Liver (tissue), 3 donors: Measurements from ENCODE around the gene PPP4R3C.

Experiments
- EGR1 ChIP-seq, 2 donors: IDR thresholded peaks; 2 replicates each; pipeline ENCODE4 v1.6.1; 2016 to 2018; ENCODE audit warnings: antibody characterized with exemption in 2 of 2, low read depth in 2 of 2
- FOXA1 ChIP-seq: IDR thresholded peaks from 2 replicates; pipeline ENCODE4 v1.6.1; 2016; ENCODE audit warnings: antibody characterized with exemption
- GABPA ChIP-seq, 2 donors: IDR thresholded peaks in 1 of 2; conservative IDR thresholded peaks in 1 of 2; 2 replicates each; pipeline ENCODE4 v1.6.1; 2016; ENCODE audit warnings: antibody characterized with exemption in 2 of 2, mild to moderate bottlenecking in 1 of 2, moderate library complexity in 1 of 2
- JUND ChIP-seq, 2 donors: IDR thresholded peaks; 2 replicates each; pipeline ENCODE4 v1.6.1; 2016; ENCODE audit warnings: antibody characterized with exemption in 2 of 2
- RAD21 ChIP-seq, 2 donors: IDR thresholded peaks; 2 replicates each; pipeline ENCODE4 v1.6.1; 2016; ENCODE audit warnings: antibody characterized with exemption in 2 of 2, mild to moderate bottlenecking in 2 of 2
- TAF1 ChIP-seq: conservative IDR thresholded peaks from 2 replicates; pipeline ENCODE4 v1.6.1; 2016; ENCODE audit warnings: antibody characterized with exemption, mild to moderate bottlenecking
- YY1 ChIP-seq: IDR thresholded peaks from 2 replicates; pipeline ENCODE4 v1.6.1; 2016; ENCODE audit warnings: antibody characterized with exemption, mild to moderate bottlenecking
- TF ChIP-seq, protein P1 (sequence below): fragments of 150-350 bp; IDR thresholded peaks from 2 replicates; pipeline ENCODE4 v1.5.1; 2017; ENCODE audit warnings: improper control_type of control experiment, low read depth, low read length; ENCODE audit not compliant: missing input control
- TF ChIP-seq, protein P2 (sequence below): IDR thresholded peaks from 2 replicates; pipeline ENCODE4 v1.6.1; 2016; ENCODE audit warnings: antibody characterized with exemption
- TF ChIP-seq, protein P3 (sequence below): IDR thresholded peaks from 2 replicates; pipeline ENCODE4 v1.6.1; 2016; ENCODE audit warnings: antibody characterized with exemption, mild to moderate bottlenecking
- TF ChIP-seq, protein P4 (sequence below): IDR thresholded peaks from 2 replicates; pipeline ENCODE4 v1.6.1; 2016; ENCODE audit warnings: antibody characterized with exemption
- TF ChIP-seq, protein P5 (sequence below): IDR thresholded peaks from 2 replicates; pipeline ENCODE4 v1.6.1; 2016; ENCODE audit warnings: antibody characterized with exemption
- donor health status: healthy.
- donor health status: healthy.

DNA sequence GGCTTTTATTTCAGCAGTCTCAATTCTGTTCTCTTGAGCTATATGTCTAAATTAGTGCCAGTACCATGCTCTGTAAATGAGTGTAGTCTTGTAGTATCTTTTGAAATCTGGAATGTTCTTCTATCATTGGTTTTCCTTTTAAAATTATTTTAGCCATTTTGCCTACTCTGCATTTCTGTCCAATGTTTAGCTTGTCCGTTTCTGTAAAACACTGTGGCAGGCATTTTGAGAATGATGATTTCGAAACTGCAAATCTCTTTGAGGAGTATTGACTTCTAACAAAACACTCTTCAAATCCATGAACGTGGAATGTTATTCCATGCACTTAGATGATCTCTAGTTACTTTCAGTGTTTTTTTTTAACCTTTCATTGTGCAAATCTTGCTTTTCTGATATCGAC lies 28.3 kb upstream of the PPP4R3C start:
- TF ChIP-seq, protein P1, sequence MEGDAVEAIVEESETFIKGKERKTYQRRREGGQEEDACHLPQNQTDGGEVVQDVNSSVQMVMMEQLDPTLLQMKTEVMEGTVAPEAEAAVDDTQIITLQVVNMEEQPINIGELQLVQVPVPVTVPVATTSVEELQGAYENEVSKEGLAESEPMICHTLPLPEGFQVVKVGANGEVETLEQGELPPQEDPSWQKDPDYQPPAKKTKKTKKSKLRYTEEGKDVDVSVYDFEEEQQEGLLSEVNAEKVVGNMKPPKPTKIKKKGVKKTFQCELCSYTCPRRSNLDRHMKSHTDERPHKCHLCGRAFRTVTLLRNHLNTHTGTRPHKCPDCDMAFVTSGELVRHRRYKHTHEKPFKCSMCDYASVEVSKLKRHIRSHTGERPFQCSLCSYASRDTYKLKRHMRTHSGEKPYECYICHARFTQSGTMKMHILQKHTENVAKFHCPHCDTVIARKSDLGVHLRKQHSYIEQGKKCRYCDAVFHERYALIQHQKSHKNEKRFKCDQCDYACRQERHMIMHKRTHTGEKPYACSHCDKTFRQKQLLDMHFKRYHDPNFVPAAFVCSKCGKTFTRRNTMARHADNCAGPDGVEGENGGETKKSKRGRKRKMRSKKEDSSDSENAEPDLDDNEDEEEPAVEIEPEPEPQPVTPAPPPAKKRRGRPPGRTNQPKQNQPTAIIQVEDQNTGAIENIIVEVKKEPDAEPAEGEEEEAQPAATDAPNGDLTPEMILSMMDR: no peak
- TF ChIP-seq YY1: no peak
- TF ChIP-seq GABPA (IDR thresholded peaks at IDR 0.05 in 1 of 2, conservative IDR thresholded peaks at IDR 0.05 in 1 of 2): no peak
- TF ChIP-seq, protein P2, sequence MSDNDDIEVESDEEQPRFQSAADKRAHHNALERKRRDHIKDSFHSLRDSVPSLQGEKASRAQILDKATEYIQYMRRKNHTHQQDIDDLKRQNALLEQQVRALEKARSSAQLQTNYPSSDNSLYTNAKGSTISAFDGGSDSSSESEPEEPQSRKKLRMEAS: no peak
- TF ChIP-seq, protein P3, sequence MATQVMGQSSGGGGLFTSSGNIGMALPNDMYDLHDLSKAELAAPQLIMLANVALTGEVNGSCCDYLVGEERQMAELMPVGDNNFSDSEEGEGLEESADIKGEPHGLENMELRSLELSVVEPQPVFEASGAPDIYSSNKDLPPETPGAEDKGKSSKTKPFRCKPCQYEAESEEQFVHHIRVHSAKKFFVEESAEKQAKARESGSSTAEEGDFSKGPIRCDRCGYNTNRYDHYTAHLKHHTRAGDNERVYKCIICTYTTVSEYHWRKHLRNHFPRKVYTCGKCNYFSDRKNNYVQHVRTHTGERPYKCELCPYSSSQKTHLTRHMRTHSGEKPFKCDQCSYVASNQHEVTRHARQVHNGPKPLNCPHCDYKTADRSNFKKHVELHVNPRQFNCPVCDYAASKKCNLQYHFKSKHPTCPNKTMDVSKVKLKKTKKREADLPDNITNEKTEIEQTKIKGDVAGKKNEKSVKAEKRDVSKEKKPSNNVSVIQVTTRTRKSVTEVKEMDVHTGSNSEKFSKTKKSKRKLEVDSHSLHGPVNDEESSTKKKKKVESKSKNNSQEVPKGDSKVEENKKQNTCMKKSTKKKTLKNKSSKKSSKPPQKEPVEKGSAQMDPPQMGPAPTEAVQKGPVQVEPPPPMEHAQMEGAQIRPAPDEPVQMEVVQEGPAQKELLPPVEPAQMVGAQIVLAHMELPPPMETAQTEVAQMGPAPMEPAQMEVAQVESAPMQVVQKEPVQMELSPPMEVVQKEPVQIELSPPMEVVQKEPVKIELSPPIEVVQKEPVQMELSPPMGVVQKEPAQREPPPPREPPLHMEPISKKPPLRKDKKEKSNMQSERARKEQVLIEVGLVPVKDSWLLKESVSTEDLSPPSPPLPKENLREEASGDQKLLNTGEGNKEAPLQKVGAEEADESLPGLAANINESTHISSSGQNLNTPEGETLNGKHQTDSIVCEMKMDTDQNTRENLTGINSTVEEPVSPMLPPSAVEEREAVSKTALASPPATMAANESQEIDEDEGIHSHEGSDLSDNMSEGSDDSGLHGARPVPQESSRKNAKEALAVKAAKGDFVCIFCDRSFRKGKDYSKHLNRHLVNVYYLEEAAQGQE: no peak
- TF ChIP-seq JUND (IDR thresholded peaks at IDR 0.05): no peak
- TF ChIP-seq, protein P4, sequence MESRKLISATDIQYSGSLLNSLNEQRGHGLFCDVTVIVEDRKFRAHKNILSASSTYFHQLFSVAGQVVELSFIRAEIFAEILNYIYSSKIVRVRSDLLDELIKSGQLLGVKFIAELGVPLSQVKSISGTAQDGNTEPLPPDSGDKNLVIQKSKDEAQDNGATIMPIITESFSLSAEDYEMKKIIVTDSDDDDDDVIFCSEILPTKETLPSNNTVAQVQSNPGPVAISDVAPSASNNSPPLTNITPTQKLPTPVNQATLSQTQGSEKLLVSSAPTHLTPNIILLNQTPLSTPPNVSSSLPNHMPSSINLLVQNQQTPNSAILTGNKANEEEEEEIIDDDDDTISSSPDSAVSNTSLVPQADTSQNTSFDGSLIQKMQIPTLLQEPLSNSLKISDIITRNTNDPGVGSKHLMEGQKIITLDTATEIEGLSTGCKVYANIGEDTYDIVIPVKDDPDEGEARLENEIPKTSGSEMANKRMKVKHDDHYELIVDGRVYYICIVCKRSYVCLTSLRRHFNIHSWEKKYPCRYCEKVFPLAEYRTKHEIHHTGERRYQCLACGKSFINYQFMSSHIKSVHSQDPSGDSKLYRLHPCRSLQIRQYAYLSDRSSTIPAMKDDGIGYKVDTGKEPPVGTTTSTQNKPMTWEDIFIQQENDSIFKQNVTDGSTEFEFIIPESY: no peak
- no peak for TF ChIP-seq TAF1
- TF ChIP-seq, protein P5, sequence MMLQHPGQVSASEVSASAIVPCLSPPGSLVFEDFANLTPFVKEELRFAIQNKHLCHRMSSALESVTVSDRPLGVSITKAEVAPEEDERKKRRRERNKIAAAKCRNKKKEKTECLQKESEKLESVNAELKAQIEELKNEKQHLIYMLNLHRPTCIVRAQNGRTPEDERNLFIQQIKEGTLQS: no peak
- TF ChIP-seq FOXA1: no peak
- TF ChIP-seq EGR1 (IDR thresholded peaks at IDR 0.05; ENCODE audit: low read depth in 2 of 2): no peak
- no peak for TF ChIP-seq RAD21 (IDR thresholded peaks at IDR 0.05)
